ENCODE data around the gene SLC25A13. TPM values are rescaled to one million over a fixed set of nuclear protein-coding genes. Genes with fewer than 3 reads are reported as not detected.
A peak's percentile ranks its signal among the peaks of the same experiment; 100 is the strongest.

Gene SLC25A13
- polyA plus RNA-seq, 4 donors = 34.4 to 47.7 (median 39.9) TPM

DNA sequence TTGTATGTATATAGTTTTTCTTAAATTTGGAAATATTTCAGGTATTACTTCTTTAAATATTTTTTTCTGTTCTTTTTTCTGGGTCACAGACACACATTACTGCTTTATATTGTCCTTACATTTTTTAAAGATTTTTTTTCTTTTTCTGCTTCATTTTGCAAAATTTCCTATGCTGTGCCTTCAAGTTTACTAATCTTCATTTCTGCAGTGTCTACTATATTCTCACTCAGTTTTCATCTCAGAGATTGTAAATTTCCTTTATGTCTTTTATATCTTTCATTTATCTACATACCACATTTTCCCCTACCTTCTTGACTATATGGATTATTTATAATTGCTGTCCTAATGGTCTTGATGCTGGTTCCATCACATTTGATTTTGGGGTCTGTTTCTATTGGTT lies 210.5 kb downstream of the SLC25A13 start:
- DNase-seq (ENCODE audit: low read depth in 4 of 4, low spot score in 2 of 4) = no peak

DNA sequence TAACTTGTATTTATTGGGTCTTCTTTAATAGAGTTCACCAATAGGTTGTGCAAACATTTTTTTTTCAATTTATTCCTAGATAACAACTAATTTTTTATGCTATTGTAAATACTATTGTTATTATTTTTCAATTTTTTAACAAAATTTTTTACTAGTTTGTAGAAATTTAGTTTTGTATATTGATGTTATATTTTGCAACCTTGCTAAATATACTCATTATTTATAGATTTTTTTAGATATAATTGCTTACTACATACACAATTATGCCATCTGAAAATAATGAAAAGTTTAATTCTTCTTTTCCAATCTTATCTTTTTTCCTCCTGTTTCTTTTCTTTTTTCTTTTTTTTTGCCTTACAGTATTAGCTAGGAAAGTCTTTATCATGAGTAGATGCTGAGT lies 216.9 kb downstream of the SLC25A13 start:
- no peak for DNase-seq (ENCODE audit: low read depth in 4 of 4, low spot score in 2 of 4)

DNA sequence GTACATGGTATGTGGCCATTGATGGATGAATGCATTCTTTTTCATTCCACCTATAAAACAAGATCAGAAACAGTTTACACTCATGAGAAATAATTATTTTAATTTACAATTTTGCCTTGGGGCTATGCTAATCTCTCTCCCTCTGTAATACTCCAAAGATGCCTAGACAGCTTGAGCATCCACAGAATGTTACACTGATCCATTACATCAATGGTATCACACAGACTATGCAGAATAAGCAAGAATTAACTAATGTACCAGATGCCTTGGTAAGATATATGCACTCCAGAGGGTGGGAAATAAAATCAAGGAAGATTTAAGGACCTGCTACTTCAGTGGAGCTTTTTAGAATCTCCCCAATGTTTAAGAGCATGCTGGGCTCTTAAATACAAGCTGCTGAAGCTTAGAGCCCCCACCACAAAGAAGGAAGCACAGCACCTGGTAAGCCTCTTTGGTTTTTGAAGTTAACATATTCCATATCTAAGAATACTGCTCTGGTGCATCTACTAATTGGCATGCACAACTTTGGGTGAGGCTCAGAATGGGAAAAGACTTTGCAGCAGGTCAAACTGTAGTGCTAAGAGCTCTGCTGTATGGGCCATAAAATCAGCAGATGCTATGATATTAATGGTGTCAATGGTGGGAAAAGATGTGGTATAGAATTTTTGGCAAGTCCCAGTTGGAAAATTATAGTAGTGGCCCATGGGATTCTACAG lies 219.6 kb downstream of the SLC25A13 start:
- DNase-seq (ENCODE audit: low read depth in 4 of 4, low spot score in 2 of 4) = no peak

DNA sequence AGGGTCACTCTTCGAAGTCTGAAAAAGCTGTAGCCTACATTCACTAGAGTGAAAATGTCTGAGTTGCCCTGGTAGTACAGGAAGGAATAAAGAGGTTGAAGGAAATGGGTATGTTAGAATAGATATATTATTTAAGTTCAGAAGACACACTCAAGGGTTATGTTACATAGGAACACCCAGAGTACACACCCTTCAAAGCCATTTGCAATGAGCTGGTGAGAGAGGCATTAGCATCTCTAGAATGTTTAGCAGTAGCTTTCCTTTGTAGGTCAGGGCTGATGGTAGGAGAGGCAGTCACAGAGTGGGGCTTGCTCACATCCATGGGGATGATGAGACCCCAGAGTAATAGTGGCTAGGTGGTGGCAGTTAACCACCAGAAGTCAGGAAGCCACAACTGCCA lies 221.2 kb downstream of the SLC25A13 start:
- no peak for DNase-seq (ENCODE audit: low read depth in 4 of 4, low spot score in 2 of 4)

DNA sequence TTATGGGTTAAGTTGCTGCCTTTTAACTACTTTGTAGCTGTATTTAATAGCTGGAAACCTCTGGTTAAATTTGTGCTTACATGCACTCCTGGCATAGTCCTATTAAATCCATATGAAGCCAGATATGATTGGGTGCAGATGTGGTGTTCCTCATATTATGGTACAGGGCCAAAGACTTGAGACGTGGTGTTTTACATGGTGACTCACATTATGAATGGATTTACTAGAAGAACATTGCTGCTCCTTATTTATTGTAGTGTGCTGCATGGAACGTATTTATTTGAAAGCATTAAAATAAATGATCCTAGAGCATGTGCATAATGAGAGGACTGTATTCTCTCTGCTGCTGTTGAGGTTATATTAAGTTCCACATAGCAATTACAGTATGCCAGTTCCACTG lies 224.1 kb downstream of the SLC25A13 start:
- DNase-seq (ENCODE audit: low read depth in 4 of 4, low spot score in 2 of 4) = no peak

DNA sequence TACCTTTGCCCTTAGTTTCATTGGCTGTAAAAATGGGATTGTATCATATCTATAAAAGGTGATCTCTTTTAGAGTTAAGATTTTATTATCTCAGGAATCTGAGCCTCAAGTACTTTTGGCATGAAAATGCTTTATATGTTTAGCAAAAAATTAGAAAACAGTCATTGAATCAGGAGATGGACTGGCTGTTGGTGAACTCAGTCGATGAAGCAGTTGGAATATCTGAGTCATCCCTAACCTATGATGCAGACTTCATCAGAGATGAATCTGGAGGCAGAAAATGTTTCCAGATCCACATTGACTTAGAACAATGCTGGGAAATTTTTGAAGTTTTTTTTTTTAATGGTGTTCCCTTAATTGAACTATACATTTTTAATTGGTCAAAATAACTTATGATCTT lies 228.5 kb downstream of the SLC25A13 start:
- DNase-seq (ENCODE audit: low read depth in 4 of 4, low spot score in 2 of 4) = no peak

DNA sequence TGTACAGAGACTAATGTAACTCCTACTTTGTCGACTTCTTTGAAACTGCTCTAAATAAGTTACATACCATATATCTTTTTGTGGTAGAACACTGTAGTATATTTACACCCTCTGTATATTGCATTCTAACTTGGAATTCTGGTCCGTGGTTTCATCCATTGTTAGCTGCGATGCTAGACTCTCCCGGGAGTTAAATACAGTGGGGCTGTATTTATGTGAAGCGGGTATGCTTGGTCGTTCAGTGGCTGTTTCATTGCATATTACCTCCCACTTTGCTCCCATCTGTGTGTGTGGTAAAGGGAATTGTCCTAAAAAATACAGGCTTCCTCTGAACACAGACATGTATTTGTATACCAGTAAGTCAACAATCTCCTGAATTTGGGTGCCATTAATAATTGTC lies 231.1 kb downstream of the SLC25A13 start:
- DNase-seq (ENCODE audit: low read depth in 4 of 4, low spot score in 2 of 4) = no peak

DNA sequence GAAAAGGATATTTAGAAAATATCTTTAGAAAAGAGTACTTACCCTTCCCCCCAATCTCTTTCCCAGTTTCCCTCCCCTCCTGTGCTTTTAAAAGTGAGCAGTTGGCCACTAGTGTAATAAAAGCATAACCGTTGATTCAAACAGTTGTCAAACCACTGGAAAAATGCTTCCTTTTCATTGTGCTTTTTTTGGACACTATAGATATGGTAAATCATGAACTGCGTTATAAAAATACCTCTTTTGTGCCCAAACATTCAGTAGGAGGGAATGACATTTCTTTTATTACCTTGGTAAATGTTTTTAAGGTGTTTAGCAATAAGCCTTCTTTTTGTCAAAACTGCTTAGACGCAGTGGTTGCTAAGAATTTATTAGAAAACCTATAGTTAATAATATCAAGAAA lies 232.4 kb downstream of the SLC25A13 start:
- DNase-seq (ENCODE audit: low read depth in 4 of 4, low spot score in 2 of 4) = no peak

DNA sequence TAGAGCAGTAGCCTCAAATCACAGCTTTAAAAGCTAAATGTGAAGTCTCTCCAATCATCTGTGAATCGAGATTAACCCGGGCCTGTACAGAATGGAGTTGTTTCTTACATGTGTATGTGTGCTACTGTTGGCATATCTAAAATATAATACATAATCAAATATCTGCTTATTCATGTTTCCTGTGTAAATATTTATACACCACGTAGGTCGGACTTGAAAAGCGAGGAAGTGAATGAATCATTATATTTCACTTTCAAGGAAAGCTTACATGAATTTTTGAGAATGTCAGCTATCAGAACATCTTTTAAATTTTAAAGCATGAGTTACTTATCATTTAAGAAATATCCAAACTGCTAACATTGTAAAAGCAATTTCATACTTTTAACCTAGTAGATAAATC lies 233.3 kb downstream of the SLC25A13 start:
- DNase-seq (ENCODE audit: low read depth in 4 of 4, low spot score in 2 of 4) = no peak

DNA sequence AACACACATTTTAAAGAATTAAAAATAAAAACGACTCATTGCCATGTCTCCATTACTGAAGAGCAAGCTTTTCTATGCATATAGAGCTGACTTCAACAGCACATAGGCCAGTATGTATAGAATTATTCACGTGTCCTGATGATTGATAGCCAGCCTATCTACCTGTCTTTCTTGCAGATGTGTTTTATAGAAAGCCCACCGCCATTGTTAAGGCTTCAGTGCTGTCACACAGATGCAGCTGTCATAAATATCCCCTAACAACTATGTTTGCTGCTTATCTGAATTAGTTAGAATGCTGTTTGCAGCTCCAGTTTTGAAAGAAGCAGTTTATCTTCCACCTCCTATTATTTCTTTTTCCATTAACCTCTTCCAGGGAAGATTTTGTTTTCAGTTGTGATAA lies 235.9 kb downstream of the SLC25A13 start:
- no peak for DNase-seq (ENCODE audit: low read depth in 4 of 4, low spot score in 2 of 4)

DNA sequence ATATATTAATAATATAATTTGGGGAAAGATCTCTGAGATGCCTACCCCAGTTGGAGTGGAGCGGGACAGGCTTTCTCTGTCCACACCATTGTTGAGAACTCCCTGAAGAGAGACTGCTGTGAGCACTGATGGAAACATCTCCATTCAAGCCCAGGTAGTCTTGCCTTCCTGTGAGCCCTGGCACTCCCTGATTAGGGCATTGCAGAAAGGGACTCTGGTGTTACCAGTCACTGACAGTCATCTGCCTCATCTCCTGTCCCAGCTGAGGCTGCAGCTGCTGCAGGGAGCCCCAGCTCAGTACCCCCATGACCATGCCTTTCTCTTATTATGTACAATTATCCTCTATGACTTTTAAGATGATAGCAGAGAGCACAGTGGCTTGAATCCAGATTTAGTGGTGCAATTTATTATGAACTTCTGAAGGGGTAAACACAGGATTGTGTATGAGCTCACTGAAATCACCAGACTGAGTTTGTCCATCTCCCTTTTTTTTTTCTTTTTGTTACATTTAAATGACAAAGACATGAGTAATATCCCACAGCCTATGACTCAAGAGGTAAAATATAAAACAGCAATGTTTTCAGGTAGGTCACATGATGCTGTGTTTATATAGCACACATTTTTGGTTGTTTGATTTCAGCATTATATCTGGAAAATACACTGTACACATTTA lies 236.9 kb downstream of the SLC25A13 start:
- DNase-seq (ENCODE audit: low read depth in 4 of 4, low spot score in 2 of 4) = no peak

DNA sequence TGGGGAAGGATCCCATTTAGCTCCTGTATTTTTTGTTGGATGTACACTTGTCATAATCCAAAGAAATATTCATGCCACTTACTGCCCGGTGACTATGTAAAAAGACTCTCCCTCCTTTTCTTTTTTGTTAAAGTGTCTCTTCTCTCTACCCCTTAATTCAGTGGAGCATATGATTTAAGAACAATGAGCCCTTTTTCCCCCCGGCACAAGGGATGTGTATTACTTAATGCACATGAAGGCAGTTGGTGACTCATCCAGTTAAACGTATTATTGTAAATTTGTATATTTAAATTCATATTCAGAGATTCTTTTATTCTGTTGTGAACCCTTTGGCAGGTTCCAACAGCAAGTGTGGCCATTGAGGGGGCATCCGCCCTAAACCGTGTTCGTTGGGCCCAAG lies 241.9 kb downstream of the SLC25A13 start:
- no peak for DNase-seq (ENCODE audit: low read depth in 4 of 4, low spot score in 2 of 4)

DNA sequence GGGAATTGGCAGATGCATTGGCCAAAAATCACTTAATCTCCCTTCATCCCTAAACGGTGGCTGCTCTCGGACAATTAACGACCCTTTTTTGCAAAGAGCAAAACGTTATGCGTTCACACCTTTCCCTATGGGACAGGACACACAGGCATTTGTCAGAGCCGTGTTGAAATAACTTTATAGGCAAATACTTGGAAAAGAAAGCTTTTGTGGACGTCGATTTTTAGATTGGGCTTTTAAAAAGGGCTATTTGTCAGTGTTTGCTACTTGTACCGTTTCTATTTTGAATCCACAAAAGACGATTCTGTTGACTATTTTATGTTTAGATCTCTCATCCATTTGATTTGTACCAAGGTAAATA lies 245.6 kb downstream of the SLC25A13 start:
- DNase-seq (ENCODE audit: low read depth in 4 of 4, low spot score in 2 of 4) = peak in 1 of 4 donors; percentile 31

DNA sequence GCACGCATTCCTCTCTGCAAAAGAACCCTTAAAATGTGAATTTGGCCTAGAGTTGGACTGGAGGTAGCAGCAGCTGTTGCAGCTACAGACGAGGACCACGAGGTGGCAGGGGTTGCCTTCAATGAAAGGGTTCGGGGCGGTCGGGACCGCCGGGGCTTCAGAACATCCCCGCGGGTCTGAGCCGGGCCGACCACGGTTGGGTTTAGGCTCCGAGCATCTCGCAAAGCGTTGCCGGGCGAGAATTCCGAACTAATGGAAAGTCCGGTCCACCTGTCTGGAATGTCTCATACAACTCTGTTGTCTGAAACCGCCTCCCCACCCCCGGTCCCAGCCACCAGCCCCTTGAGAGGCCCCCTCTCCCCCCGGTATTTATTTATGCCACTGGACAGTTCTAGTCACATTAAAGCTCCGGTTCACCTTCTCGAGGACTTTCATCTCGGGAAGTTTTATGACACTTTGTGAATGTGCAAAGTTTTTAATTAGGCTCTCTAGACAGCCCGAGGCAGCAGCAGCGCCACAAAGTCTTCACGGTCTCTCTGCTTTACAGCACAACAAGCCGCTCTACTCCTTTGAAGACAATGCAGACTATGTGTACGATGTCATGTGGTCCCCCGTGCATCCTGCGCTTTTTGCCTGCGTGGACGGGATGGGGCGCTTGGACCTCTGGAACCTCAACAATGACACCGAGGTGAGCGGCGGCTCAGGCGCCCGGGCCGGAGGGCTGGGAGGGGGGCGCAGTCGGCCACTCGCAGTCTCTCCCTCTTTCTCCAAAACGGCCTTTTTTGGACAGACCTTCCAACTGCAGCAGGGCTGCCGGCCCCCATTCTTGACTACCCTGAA lies 246.2 kb downstream of the SLC25A13 start:
- peak in 3 of 4 donors; percentile 40 to 63 (median 43) for DNase-seq (ENCODE audit: low read depth in 4 of 4, low spot score in 2 of 4)

DNA sequence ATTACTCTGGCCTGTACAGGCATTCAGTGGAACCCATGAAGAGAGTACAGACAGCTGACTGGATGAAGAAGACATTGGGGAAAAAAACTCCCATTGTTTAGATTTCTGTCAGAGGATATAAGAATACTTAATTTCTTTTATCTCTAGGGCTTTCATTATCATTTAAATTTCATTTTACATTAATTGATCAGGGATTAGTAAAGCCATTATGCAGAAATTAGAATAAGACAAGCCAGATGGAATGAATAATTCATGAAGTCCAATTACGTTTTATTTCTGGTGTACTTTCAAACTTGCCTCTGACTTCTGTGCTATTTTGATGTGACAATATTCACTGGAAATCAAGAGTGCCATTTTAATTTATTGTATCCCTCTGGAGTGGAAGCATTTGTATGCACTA lies 247.0 kb downstream of the SLC25A13 start:
- no peak for DNase-seq (ENCODE audit: low read depth in 4 of 4, low spot score in 2 of 4)

All from left renal cortex interstitium (tissue), 4 donors.